OCI-LY3 (cell line): ENCODE results near the gene CCDC187.
"Not testable (repeated sequence)": the region's sequence is repeated elsewhere in the genome, so short reads cannot be mapped to it uniquely, and the experiment has no call there.

ENCODE experiments used
- H2AFZ ChIP-seq: fragments of 200-600, 300-600 bp; shearing (Covaris generic); 2 replicates; pipeline ENCODE4 v1.6.0; 2014; ENCODE audit warnings: antibody characterized with exemption, low read depth, low read length
- H3K27ac ChIP-seq: fragments of 200-600, 300-600 bp; sonication (generic); 2 replicates; pipeline ENCODE4 v1.5.1; 2014; ENCODE audit warnings: mild to moderate bottlenecking, low read length, moderate library complexity, mixed read lengths
- H3K27me3 ChIP-seq: fragments of 200-600, 300-600 bp; sonication (generic); 2 replicates; pipeline ENCODE4 v1.6.1; 2014; ENCODE audit warnings: low read depth, low read length, mixed read lengths
- H3K36me3 ChIP-seq: fragments of 200-600, 300-600 bp; sonication (generic); replicated peaks from 2 replicates; pipeline ENCODE3; 2014; ENCODE audit warnings: low read depth, low read length, mixed read lengths
- H3K4me1 ChIP-seq: fragments of 300-600, 200-600 bp; sonication (generic); 2 replicates; pipeline ENCODE4 v1.6.1; 2014; ENCODE audit warnings: low read length, mixed read lengths
- H3K4me2 ChIP-seq: fragments of 200-600, 300-600 bp; sonication (generic); 2 replicates; pipeline ENCODE4 v1.6.1; 2014; ENCODE audit warnings: low read length, mixed read lengths
- H3K4me3 ChIP-seq: fragments of 300-600, 200-600 bp; sonication (generic); 2 replicates; pipeline ENCODE4 v1.5.1; 2014; ENCODE audit warnings: antibody characterized with exemption, mild to moderate bottlenecking, low read length, moderate library complexity
- H3K79me2 ChIP-seq: fragments of 300-600, 200-600 bp; shearing (Covaris generic); 2 replicates; pipeline ENCODE4 v1.6.1; 2014; ENCODE audit warnings: mild to moderate bottlenecking, low read length, mixed read lengths
- H3K9ac ChIP-seq: fragments of 300-600, 200-600 bp; shearing (Covaris generic); 2 replicates; pipeline ENCODE4 v1.6.0; 2014; ENCODE audit warnings: mild to moderate bottlenecking, low read length, moderate library complexity
- H3K9me3 ChIP-seq: fragments of 200-600, 300-600 bp; shearing (Covaris generic); 2 replicates; pipeline ENCODE4 v1.6.1; 2014; ENCODE audit warnings: low read length, mixed read lengths; ENCODE audit not compliant: insufficient read depth
- H4K20me1 ChIP-seq: fragments of 200-600, 300-600 bp; sonication (generic); 2 replicates; pipeline ENCODE4 v1.6.1; 2016; ENCODE audit warnings: low read length, mixed read lengths; ENCODE audit not compliant: insufficient read depth
- EZH2phosphoT487 ChIP-seq: fragments of 200-600 bp; shearing (Covaris generic); IDR thresholded peaks from 2 replicates; pipeline ENCODE4 v1.6.1; 2018; ENCODE audit warnings: antibody characterized with exemption, mixed run types, low read depth
- TF ChIP-seq, protein P1 (sequence below): fragments of 200-600, 300-600 bp; sonication (generic); IDR thresholded peaks from 2 replicates; pipeline ENCODE4 v1.5.1; 2014; ENCODE audit warnings: antibody characterized with exemption, low read length, low read depth

The CCDC187 gene

DNA sequence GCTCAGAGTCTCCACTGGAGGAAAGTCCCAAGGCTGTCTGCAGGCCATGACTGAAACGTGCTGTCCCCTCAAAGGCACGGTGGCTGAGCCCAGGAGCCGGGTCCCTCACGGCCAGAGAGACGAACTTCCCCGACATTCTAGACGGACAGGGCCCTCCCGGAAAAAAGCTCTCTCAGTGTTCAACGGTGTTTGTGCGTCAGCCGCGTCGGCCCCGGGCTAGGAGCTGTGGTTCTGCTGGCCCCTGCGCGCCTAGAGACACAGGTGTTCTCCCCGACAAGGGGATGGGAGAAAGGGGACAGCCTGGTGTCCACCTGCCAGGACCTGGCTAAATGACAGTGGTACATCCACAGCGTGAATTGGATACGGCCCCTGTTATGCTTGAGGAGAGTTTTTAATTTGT, 17.7 kb upstream of the CCDC187 start:
- H3K9ac ChIP-seq = no peak overlapping the region
- H3K27me3 ChIP-seq = no peaks in the 10 kb centered on the region
- H4K20me1 ChIP-seq = no peaks in the 10 kb centered on the region
- no peak overlapping the region for H3K4me2 ChIP-seq
- H3K79me2 ChIP-seq = no peaks in the 10 kb centered on the region
- no peaks in the 10 kb centered on the region for H3K9me3 ChIP-seq
- no peak overlapping the region for H2AFZ ChIP-seq
- H3K36me3 ChIP-seq = no peaks in the 10 kb centered on the region
- H3K27ac ChIP-seq = no peak overlapping the region
- no peak for TF ChIP-seq EZH2phosphoT487
- no peak overlapping the region for H3K4me3 ChIP-seq
- H3K4me1 ChIP-seq = peaks cover 4% of the 10 kb centered on the region; the same call in 1 of the 2 replicates

GRCh38 chr9:136320972-136321371, 17.1 kb upstream of the CCDC187 start:
- not testable (repeated sequence) for H3K9ac ChIP-seq, H3K4me3 ChIP-seq, H3K9me3 ChIP-seq, H3K27ac ChIP-seq, H2AFZ ChIP-seq, H3K79me2 ChIP-seq, H3K27me3 ChIP-seq, H3K4me2 ChIP-seq, H3K4me1 ChIP-seq, H3K36me3 ChIP-seq, H4K20me1 ChIP-seq

GRCh38 chr9:136319955-136320354, 16.1 kb upstream of the CCDC187 start:
- H3K9ac ChIP-seq, H3K4me1 ChIP-seq, H3K27me3 ChIP-seq, H3K79me2 ChIP-seq, H3K4me2 ChIP-seq, H3K9me3 ChIP-seq, H3K4me3 ChIP-seq, H3K36me3 ChIP-seq, H3K27ac ChIP-seq, H2AFZ ChIP-seq, H4K20me1 ChIP-seq: not testable (repeated sequence)

DNA sequence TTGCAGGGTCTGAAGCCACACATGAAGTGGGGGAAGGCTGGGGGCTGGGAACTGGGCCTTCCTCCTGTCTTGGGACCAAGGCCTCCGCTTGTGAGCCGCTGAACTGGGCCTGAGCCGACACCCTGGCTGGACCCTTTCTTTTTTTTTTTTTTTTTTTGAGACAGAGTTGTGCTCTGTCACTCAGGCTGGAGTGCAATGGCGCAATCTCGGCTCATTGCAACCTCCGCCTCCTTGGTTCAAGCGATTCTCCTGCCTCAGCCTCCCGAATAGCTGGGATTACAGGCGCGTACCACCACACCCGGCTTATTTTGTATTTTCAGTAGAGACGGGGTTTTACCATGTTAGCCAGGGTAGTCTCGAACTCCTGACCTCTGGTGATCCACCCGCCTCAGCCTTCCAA, 15.3 kb upstream of the CCDC187 start:
- H3K9me3 ChIP-seq, H3K36me3 ChIP-seq, H3K27ac ChIP-seq, H4K20me1 ChIP-seq, H3K4me1 ChIP-seq, H2AFZ ChIP-seq, H3K79me2 ChIP-seq, H3K27me3 ChIP-seq, H3K4me2 ChIP-seq, H3K4me3 ChIP-seq, H3K9ac ChIP-seq: not testable (repeated sequence)

GRCh38 chr9:136318776-136319241, 14.9 kb upstream of the CCDC187 start:
- Histone ChIP-seq H2AFZ (no peak overlapping the region), H3K79me2 (no peaks in the 10 kb centered on the region), H3K27ac (no peak overlapping the region), H3K4me3 (no peak overlapping the region), H3K9me3 (peaks cover 6% of the 10 kb centered on the region; the same call in 1 of the 2 replicates), H3K4me2 (no peak overlapping the region), H3K4me1 (no peaks in the 10 kb centered on the region), H3K27me3 (no peaks in the 10 kb centered on the region), H3K36me3 (no peaks in the 10 kb centered on the region), H4K20me1 (no peaks in the 10 kb centered on the region), H3K9ac (no peak overlapping the region)
- TF ChIP-seq, protein P1, sequence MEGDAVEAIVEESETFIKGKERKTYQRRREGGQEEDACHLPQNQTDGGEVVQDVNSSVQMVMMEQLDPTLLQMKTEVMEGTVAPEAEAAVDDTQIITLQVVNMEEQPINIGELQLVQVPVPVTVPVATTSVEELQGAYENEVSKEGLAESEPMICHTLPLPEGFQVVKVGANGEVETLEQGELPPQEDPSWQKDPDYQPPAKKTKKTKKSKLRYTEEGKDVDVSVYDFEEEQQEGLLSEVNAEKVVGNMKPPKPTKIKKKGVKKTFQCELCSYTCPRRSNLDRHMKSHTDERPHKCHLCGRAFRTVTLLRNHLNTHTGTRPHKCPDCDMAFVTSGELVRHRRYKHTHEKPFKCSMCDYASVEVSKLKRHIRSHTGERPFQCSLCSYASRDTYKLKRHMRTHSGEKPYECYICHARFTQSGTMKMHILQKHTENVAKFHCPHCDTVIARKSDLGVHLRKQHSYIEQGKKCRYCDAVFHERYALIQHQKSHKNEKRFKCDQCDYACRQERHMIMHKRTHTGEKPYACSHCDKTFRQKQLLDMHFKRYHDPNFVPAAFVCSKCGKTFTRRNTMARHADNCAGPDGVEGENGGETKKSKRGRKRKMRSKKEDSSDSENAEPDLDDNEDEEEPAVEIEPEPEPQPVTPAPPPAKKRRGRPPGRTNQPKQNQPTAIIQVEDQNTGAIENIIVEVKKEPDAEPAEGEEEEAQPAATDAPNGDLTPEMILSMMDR = no peak

DNA sequence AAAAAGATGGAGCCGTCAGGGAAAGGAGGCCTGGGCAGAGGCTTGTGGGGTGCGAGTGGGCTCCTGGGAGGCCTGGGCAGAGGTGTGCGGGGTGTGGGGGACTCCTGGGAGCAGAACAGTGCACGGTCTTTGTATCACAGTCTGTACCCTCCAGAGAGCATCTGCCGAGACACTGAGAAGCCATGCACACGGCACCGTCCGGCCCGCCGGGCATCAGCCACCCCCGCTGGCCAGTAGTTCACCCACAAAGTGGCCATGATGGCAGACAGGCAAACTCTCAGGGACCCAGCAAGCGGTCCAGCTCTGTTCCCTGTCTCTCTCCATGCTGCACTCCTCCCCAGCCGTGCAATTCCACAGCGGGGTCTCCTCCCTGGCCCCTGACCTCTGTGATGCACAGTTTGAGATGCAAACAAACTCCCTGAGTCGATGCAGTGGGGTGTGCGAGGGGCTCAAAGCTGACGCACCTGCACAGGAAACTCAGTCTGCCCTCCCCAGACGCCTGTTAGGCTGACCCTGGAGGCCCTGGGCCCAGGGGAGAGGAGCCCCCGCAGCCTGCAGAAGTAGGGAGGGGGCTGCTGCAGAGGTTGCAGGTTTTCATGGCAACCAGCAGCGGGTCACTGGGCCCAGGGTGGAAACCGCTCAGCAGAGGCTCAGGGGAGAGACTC, 14.3 kb upstream of the CCDC187 start:
- no peaks in the 10 kb centered on the region for H3K27me3 ChIP-seq
- no peaks in the 10 kb centered on the region for H3K36me3 ChIP-seq
- TF ChIP-seq, protein P1 = no peak
- no peak for TF ChIP-seq EZH2phosphoT487
- no peak overlapping the region for H3K4me2 ChIP-seq
- H4K20me1 ChIP-seq = no peaks in the 10 kb centered on the region
- H3K9ac ChIP-seq = no peak overlapping the region
- H3K4me1 ChIP-seq = no peaks in the 10 kb centered on the region
- peaks cover 6% of the 10 kb centered on the region; the same call in 1 of the 2 replicates for H3K9me3 ChIP-seq
- H3K4me3 ChIP-seq = no peak overlapping the region
- H3K79me2 ChIP-seq = no peaks in the 10 kb centered on the region
- H3K27ac ChIP-seq = no peak overlapping the region
- no peak overlapping the region for H2AFZ ChIP-seq
